ENCODE measurements around the gene ITPR2. TPM values are rescaled to one million over a fixed set of nuclear protein-coding genes. Genes with fewer than 3 reads are reported as not detected.

ITPR2 gene
- total RNA-seq, 2 experiments from 2014 or later: 28.8 to 29.9 TPM

DNA sequence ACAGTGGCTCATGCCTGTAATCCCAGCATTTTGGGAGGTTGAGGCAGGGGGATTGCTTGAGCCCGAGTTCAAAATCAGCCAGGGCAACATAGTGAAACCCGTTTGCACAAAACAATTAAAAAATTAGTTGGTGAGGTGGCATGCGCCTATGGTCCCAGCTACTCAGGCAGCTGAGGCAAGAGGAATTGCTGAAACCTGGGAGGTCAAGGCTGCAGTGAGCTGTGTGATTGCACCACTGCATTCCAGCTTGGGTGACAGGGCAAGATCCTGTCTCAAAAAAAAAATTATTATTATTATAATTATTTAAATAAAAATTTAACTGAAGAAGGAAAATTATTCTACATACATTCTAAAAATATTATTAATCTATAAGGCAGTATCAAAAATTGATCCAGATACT is 164.1 kb downstream of the ITPR2 start:
- Mint-ChIP-seq H3K27me3 (no peaks in the 10 kb centered on the region), H3K36me3 (ENCODE audit: low read depth) (peaks cover 52% of the 10 kb centered on the region), H3K9me3 (no peaks in the 10 kb centered on the region), H3K27ac (no peak overlapping the region), H3K4me3 (no peak overlapping the region), H3K4me1 (ENCODE audit: low read depth) (no peaks in the 10 kb centered on the region)
- H3K27me3 ChIP-seq (ENCODE audit: control insufficient read depth in 1 of 2, insufficient read depth in 2 of 2, low read length in 2 of 2): no peaks in the 10 kb centered on the region
- ATAC-seq (ENCODE audit: poor library complexity) (no peak), DNase-seq (no peak)
- CTCF ChIA-PET: no interaction called here
- H3K9me3 ChIP-seq (ENCODE audit: control insufficient read depth in 1 of 2, insufficient read depth in 1 of 2, low read length in 2 of 2): no peaks in the 10 kb centered on the region
- intact Hi-C loops (cut with DNase I, micrococcal nuclease): no loop called here
- no peak overlapping the region for H3K27ac ChIP-seq (ENCODE audit: low read depth in 1 of 2, low read length in 2 of 2)
- H3K4me1 ChIP-seq (ENCODE audit: insufficient read depth, low read length): no peaks in the 10 kb centered on the region
- H3K36me3 ChIP-seq (ENCODE audit: insufficient read depth, low read length): peaks cover 8% of the 10 kb centered on the region
- H3K4me3 ChIP-seq (ENCODE audit: low read length): no peak overlapping the region
- POLR2A ChIA-PET: no interaction called here
- TF ChIP-seq, protein P1, sequence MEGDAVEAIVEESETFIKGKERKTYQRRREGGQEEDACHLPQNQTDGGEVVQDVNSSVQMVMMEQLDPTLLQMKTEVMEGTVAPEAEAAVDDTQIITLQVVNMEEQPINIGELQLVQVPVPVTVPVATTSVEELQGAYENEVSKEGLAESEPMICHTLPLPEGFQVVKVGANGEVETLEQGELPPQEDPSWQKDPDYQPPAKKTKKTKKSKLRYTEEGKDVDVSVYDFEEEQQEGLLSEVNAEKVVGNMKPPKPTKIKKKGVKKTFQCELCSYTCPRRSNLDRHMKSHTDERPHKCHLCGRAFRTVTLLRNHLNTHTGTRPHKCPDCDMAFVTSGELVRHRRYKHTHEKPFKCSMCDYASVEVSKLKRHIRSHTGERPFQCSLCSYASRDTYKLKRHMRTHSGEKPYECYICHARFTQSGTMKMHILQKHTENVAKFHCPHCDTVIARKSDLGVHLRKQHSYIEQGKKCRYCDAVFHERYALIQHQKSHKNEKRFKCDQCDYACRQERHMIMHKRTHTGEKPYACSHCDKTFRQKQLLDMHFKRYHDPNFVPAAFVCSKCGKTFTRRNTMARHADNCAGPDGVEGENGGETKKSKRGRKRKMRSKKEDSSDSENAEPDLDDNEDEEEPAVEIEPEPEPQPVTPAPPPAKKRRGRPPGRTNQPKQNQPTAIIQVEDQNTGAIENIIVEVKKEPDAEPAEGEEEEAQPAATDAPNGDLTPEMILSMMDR (IDR thresholded peaks at IDR 0.05): no peak

DNA sequence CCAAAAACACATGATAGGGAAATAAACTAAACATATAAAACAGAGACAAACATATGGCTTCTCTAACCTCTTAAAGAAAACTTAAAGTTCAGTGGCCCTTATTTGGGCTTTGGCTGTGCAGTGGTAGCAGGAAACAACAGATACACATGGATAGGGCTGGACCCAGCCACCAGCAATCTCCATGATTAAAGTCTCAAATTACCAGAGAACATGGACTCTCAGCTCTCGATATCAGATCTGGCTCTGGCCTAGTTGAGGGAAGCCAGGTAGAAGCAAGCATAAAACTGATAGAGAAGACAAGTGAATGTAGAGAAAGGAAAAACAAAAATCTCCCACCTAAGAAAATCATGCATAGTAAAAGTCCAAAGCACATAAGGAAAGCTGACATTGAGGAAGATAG is 164.8 kb downstream of the ITPR2 start:
- Mint-ChIP-seq H3K9me3 (no peaks in the 10 kb centered on the region), H3K27me3 (no peaks in the 10 kb centered on the region), H3K4me3 (no peak overlapping the region), H3K27ac (no peak overlapping the region), H3K4me1 (ENCODE audit: low read depth) (no peaks in the 10 kb centered on the region), H3K36me3 (ENCODE audit: low read depth) (peaks cover 57% of the 10 kb centered on the region)
- POLR2A ChIA-PET: no interaction called here
- no peak for ATAC-seq (ENCODE audit: poor library complexity)
- DNase-seq: no peak
- H3K27ac ChIP-seq (ENCODE audit: low read depth in 1 of 2, low read length in 2 of 2): no peak overlapping the region
- H3K9me3 ChIP-seq (ENCODE audit: control insufficient read depth in 1 of 2, insufficient read depth in 1 of 2, low read length in 2 of 2): no peaks in the 10 kb centered on the region
- no peaks in the 10 kb centered on the region for H3K27me3 ChIP-seq (ENCODE audit: control insufficient read depth in 1 of 2, insufficient read depth in 2 of 2, low read length in 2 of 2)
- TF ChIP-seq, protein P1 (IDR thresholded peaks at IDR 0.05): no peak
- CTCF ChIA-PET: no interaction called here
- no peaks in the 10 kb centered on the region for H3K4me1 ChIP-seq (ENCODE audit: insufficient read depth, low read length)
- peaks cover 12% of the 10 kb centered on the region for H3K36me3 ChIP-seq (ENCODE audit: insufficient read depth, low read length)
- intact Hi-C loops (cut with DNase I, micrococcal nuclease): no loop called here
- H3K4me3 ChIP-seq (ENCODE audit: low read length): no peak overlapping the region

DNA sequence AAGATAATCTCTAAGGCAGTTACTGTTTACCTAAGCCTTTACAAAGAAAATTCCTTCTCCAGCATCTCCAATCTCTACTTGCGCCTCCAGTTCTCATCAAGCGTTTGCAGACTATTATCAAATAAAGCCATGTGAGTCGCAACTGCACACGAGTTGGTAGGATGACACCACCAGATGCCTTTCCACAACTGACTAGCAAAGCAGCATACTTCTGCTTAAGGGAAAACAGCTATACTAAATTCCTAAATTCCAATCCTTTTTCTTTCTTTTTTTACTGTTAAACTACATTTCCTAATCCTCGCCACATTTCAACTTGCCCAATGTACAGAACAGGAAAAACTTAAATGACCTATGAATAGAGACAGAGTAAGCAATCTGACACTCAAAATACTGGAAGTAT is 166.7 kb downstream of the ITPR2 start:
- intact Hi-C loops (cut with DNase I, micrococcal nuclease): no loop called here
- no peaks in the 10 kb centered on the region for H3K27me3 ChIP-seq (ENCODE audit: control insufficient read depth in 1 of 2, insufficient read depth in 2 of 2, low read length in 2 of 2)
- no peak overlapping the region for H3K4me3 ChIP-seq (ENCODE audit: low read length)
- POLR2A ChIA-PET: no interaction called here
- CTCF ChIA-PET: no interaction called here
- ATAC-seq (ENCODE audit: poor library complexity) (no peak), DNase-seq (no peak)
- TF ChIP-seq, protein P1 (IDR thresholded peaks at IDR 0.05): no peak
- Mint-ChIP-seq H3K9me3 (no peaks in the 10 kb centered on the region), H3K4me3 (no peak overlapping the region), H3K36me3 (ENCODE audit: low read depth) (peaks cover 71% of the 10 kb centered on the region), H3K27ac (no peak overlapping the region), H3K4me1 (ENCODE audit: low read depth) (no peaks in the 10 kb centered on the region), H3K27me3 (no peaks in the 10 kb centered on the region)
- no peaks in the 10 kb centered on the region for H3K9me3 ChIP-seq (ENCODE audit: control insufficient read depth in 1 of 2, insufficient read depth in 1 of 2, low read length in 2 of 2)
- H3K27ac ChIP-seq (ENCODE audit: low read depth in 1 of 2, low read length in 2 of 2): no peak overlapping the region
- peaks cover 19% of the 10 kb centered on the region for H3K36me3 ChIP-seq (ENCODE audit: insufficient read depth, low read length)
- no peaks in the 10 kb centered on the region for H3K4me1 ChIP-seq (ENCODE audit: insufficient read depth, low read length)
